HepG2 (cell line): ENCODE data around the gene DNAJC5. TPM values are rescaled to one million over a fixed set of nuclear protein-coding genes. Genes with fewer than 3 reads are reported as not detected.
A peak's percentile ranks its signal among the peaks of the same experiment; 100 is the strongest.

Experiments
- ARID3A ChIP-seq: IDR thresholded peaks from 2 replicates; pipeline ENCODE4 v1.6.1; 2012; ENCODE audit warnings: low read depth, low read length, improper control_type of control experiment
- CERS6 ChIP-seq: sonication (generic); formaldehyde crosslinking; IDR thresholded peaks from 2 replicates; pipeline ENCODE4 v1.5.0; 2020; ENCODE audit warnings: missing genetic modification reagents
- CSRNP1 ChIP-seq: sonication (generic); formaldehyde crosslinking; IDR thresholded peaks from 2 replicates; pipeline ENCODE4 v1.8.1; 2023; ENCODE audit warnings: mild to moderate bottlenecking, missing genetic modification reagents
- NR2C2 ChIP-seq: sonication (generic); formaldehyde crosslinking; IDR thresholded peaks from 2 replicates; pipeline ENCODE4 v1.4.0; 2020; ENCODE audit warnings: missing genetic modification reagents, mild to moderate bottlenecking, moderate library complexity, borderline replicate concordance
- PRPF4 ChIP-seq: fragments of 200-400 bp; formaldehyde crosslinking; IDR thresholded peaks from 2 replicates; pipeline ENCODE4 v1.6.1; 2016; ENCODE audit warnings: low read length, low read depth; ENCODE audit not compliant: poor library complexity, severe bottlenecking
- RAD21 ChIP-seq: fragments of 450-650 bp; formaldehyde crosslinking; IDR thresholded peaks from 2 replicates; pipeline ENCODE4 v1.5.0; 2020; ENCODE audit warnings: mild to moderate bottlenecking
- RFX1 ChIP-seq: fragments of 450-650 bp; IDR thresholded peaks from 2 replicates; pipeline ENCODE4 v1.6.1; 2017
- SRF ChIP-seq: IDR thresholded peaks from 2 replicates; pipeline ENCODE4 v1.6.1; 2011; ENCODE audit warnings: mild to moderate bottlenecking, low read depth, low read length, moderate library complexity
- STAT5B ChIP-seq: sonication (generic); formaldehyde crosslinking; IDR thresholded peaks from 2 replicates; pipeline ENCODE4 v1.4.0; 2020; ENCODE audit warnings: missing genetic modification reagents
- U2AF1 ChIP-seq: fragments of 200-400 bp; formaldehyde crosslinking; optimal IDR thresholded peaks from 2 replicates; pipeline ENCODE3; 2017; ENCODE audit warnings: mild to moderate bottlenecking, low read depth, low read length
- ZBTB34 ChIP-seq: sonication (generic); formaldehyde crosslinking; IDR thresholded peaks from 2 replicates; pipeline ENCODE4 v1.8.0; 2022; ENCODE audit warnings: mild to moderate bottlenecking, missing genetic modification reagents
- ZFP90 ChIP-seq: sonication (generic); formaldehyde crosslinking; IDR thresholded peaks from 2 replicates; pipeline ENCODE4 v1.8.0; 2022; ENCODE audit warnings: missing genetic modification reagents, mild to moderate bottlenecking, inconsistent platforms, borderline replicate concordance
- ZNF253 ChIP-seq: sonication (generic); formaldehyde crosslinking; IDR thresholded peaks from 2 replicates; pipeline ENCODE4 v1.8.0; 2022; ENCODE audit warnings: mild to moderate bottlenecking, missing genetic modification reagents, borderline replicate concordance
- ZNF276 ChIP-seq: sonication (generic); formaldehyde crosslinking; IDR thresholded peaks from 2 replicates; pipeline ENCODE4 v1.4.0; 2020; ENCODE audit warnings: mild to moderate bottlenecking, low read depth, missing genetic modification reagents
- ZNF280B ChIP-seq: sonication (generic); formaldehyde crosslinking; IDR thresholded peaks from 2 replicates; pipeline ENCODE4 v1.5.0; 2020; ENCODE audit warnings: missing genetic modification reagents, mild to moderate bottlenecking, borderline replicate concordance
- ZNF431 ChIP-seq: sonication (generic); formaldehyde crosslinking; IDR thresholded peaks from 2 replicates; pipeline ENCODE4 v1.9.0; 2022; ENCODE audit warnings: missing genetic modification reagents, low read depth, mild to moderate bottlenecking, borderline replicate concordance
- ZNF598 ChIP-seq: sonication (generic); formaldehyde crosslinking; IDR thresholded peaks from 2 replicates; pipeline ENCODE4 v1.5.1; 2020; ENCODE audit warnings: mild to moderate bottlenecking, missing genetic modification reagents, borderline replicate concordance
- polyA plus RNA-seq, 8 experiments: library from polyadenylated mRNA; depleted of rRNA in 3 of 8; stranded (reverse) in 7 of 8; unstranded in 1 of 8; fragments of >200 nt; fragmentation: Illumina TruSeq in 4 of 8; extraction: Trizol in 4 of 8; gene quantifications; 2 replicates each; pipeline versions ENCODE4 v1.2.1 to v1.2.3, GENCODE V29; 2011 to 2016; ENCODE audit warnings: low read depth in 4 of 8, missing spikeins in 1 of 8, mixed read lengths in 1 of 8; ENCODE audit not compliant: insufficient read depth in 1 of 8
- total RNA-seq, 5 experiments: library from RNA; depleted of rRNA; stranded (reverse); fragments of >200 nt; fragmentation: Illumina TruSeq; extraction: Trizol; gene quantifications; 2 replicates each; pipeline ENCODE4 v1.2.3, GENCODE V29; 2016; ENCODE audit warnings: low read depth in 1 of 5

The DNAJC5 gene
- total and polyA plus RNA-seq, 2 of the 13 experiments (the other 11 are each of a cell fraction or from before 2014, with no cell fraction given), result 42.8 to 64.5 TPM

- TF ChIP-seq ZNF280B (CRISPR knock-in tag) (peak; percentile 82; the same call in 1 of the 2 replicates), ZNF276 (CRISPR knock-in tag) (no peak; the same call in 1 of the 2 replicates), ZBTB34 (no peak; the same call in none of the 2 replicates), U2AF1 (no peak), ZNF431 (CRISPR knock-in tag) (peak; percentile 66; the same call in 1 of the 2 replicates), ARID3A (peak; percentile 41; the same call in 1 of the 2 replicates), STAT5B (CRISPR knock-in tag) (no peak), CERS6 (CRISPR knock-in tag) (no peak), PRPF4 (no peak), SRF (peak; percentile 34; the same call in 1 of the 2 replicates), ZFP90 (CRISPR knock-in tag) (no peak; the same call in 1 of the 2 replicates), ZNF253 (CRISPR knock-in tag) (no peak), CSRNP1 (CRISPR knock-in tag) (no peak; the same call in 1 of the 2 replicates), ZNF598 (CRISPR knock-in tag) (no peak), RFX1 (no peak), NR2C2 (CRISPR knock-in tag) (peak; percentile 36; the same call in 1 of the 2 replicates), RAD21 (CRISPR knock-in tag) (peak; percentile 99)
Observed at GRCh38 chr20:63863798-63864544, 31.0 kb upstream of the DNAJC5 start (continued).
